22Rv1 (cell line): ENCODE measurements around the gene BCAS1.

Source experiments
- ZFX ChIP-seq: fragments of 450-650 bp; IDR thresholded peaks from 2 replicates; pipeline ENCODE4 v1.6.1; 2017; ENCODE audit warnings: antibody characterized with exemption, borderline replicate concordance
- TF ChIP-seq, protein P1 (sequence below): fragments of 450-650 bp; IDR thresholded peaks from 2 replicates; pipeline ENCODE4 v1.5.1; 2017; ENCODE audit warnings: mild to moderate bottlenecking

- TF ChIP-seq, protein P1, sequence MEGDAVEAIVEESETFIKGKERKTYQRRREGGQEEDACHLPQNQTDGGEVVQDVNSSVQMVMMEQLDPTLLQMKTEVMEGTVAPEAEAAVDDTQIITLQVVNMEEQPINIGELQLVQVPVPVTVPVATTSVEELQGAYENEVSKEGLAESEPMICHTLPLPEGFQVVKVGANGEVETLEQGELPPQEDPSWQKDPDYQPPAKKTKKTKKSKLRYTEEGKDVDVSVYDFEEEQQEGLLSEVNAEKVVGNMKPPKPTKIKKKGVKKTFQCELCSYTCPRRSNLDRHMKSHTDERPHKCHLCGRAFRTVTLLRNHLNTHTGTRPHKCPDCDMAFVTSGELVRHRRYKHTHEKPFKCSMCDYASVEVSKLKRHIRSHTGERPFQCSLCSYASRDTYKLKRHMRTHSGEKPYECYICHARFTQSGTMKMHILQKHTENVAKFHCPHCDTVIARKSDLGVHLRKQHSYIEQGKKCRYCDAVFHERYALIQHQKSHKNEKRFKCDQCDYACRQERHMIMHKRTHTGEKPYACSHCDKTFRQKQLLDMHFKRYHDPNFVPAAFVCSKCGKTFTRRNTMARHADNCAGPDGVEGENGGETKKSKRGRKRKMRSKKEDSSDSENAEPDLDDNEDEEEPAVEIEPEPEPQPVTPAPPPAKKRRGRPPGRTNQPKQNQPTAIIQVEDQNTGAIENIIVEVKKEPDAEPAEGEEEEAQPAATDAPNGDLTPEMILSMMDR = no peak
- no peak for TF ChIP-seq ZFX
Measured at GRCh38 chr20:54093423-54094267, 23.3 kb upstream of the BCAS1 start.
